HG03342 (cell line): Measurements from ENCODE around the gene NVL.

Source experiments
- ATAC-seq: cut with Tn5 transposase; IDR thresholded peaks from one replicate; pipeline ENCODE4 v1.9.1; 2021; ENCODE audit warnings: mild to moderate bottlenecking, moderate library complexity; ENCODE audit not compliant: unreplicated experiment

Gene NVL

GRCh38 chr1:224201383-224201782 is 128.6 kb downstream of the NVL start:
- no peak for ATAC-seq

DNA sequence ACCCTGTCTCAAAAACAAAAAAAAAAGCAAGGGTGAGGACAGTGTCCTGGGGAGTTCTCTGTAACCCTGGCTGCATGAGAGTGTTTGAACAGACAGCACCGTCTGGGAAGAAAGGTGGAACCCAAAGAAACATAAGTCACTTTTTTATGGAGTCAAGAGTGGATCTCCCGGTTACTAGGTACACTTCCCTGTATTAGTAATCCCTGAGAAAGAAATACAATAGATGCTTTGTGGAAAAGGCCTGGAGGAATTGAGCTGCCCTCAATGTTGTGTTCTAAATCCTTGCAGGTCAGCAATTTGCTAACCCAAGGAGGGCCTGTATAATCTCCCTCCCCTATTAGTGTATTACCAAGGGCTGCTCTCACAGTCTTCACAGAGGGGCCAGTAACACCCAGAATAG is 130.3 kb downstream of the NVL start:
- no peak for ATAC-seq

DNA sequence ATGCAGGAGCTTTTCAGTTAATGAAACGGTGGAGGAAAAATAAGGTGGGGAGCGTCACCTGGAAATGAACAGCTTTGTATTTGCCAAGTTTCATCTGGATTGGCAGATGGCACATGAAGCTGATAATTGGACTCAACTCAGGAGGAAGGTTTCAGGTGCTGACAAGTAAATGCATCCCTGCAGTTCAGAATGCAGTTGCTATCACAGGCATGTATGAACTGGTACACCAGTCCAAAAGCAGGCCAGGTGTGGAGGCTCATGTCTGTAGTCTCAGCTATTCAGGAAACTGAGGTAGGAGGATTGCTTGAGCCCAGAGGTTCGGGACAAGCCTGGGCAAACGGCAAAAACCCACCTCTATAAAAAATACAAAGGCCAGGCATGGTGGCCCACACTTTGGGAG is 131.4 kb downstream of the NVL start:
- no peak for ATAC-seq

DNA sequence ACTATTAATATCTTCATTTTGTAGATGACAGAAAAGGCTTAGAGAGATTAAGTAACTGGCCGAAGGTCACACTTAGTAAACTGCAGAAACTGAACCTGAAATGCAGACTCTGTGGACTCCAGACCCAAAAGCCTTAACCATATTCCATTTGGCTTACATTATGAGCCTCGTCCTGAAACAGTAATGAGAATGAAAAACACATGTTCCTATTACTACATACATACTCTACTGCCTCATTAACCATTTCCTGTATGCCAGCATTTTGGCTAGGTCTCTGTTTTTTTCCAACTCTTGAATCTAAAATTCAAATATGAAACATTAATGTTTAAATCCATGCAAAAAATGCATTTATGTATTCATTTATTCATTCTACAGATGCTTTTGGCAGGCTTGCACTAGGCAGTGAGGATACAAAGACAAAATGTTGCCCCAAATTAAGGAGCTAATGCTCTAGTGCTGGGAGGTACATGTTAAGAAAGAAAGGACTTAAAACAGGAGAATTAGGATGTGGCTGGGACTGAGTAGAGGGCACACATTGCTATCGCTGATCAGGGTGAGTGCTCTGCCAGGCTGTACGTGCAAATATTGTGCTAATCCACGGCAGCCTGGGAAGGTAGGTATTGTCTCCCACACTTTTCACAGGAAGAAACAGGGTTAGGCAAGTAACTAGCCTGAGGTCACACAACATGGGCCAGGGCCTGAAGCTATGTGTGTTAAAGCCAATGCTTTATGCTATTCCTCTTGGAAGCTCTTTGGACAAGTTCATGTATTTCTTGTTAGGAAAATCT is 133.0 kb downstream of the NVL start:
- ATAC-seq: no peak

DNA sequence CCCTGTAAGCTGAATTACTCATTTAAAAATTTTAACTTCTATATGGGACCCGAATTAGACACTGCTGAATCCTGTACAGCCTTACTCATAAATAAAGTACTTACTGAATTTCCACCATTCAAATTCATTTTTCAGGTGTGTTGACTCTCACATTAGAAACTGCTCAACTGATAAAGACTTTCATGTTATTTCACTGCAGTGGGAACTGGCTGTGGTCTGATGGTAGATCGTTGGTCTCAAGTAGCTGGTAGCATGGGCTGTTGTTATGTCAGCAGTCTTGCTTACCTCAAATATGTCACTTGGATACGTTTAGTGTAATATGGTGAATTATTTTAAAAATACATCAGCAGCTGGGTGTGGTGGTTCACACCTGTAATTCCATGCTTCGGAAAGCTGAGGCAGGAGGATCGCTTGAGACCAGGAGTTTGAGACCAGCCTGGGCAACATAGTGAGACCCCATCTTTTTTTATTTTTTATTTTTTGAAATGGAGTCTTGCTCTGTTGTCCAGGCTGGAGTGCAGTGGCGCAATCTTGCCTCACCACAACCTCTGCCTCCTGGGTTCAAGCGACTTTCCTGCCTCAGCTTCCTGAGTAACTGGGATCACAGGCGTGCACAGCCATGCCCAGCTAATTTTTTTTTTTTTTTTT is 136.5 kb downstream of the NVL start:
- ATAC-seq: no peak

DNA sequence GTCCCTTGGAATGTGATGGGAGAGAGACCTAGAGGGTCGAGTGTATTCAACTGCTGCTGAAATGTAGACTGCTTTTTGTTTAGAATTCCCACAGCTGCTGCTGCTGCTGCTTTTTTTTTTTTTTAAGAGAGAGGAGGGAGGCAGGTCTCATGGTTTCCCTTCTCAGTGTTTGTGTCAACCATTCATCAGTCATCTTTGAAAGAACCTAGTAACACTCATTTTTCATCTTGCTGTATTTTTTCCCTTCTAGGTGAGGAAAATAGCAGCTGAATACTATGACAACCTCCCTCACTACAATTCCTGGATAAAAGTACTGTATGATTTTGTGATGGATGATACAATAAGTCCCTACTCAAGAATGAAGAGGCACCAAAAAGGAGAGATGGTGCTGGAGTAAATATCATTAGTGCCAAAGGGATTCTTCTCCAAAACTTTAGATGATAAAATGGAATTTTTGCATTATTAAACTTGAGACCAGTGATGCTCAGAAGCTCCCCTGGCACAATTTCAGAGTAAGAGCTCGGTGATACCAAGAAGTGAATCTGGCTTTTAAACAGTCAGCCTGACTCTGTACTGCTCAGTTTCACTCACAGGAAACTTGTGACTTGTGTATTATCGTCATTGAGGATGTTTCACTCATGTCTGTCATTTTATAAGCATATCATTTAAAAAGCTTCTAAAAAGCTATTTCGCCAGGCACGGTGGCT is 137.7 kb downstream of the NVL start:
- ATAC-seq: no peak

- ATAC-seq: no peak
Observed at GRCh38 chr1:224189561-224189960, 140.4 kb downstream of the NVL start.

GRCh38 chr1:224188286-224188685 is 141.7 kb downstream of the NVL start:
- ATAC-seq: no peak

GRCh38 chr1:224185208-224185607 is 144.8 kb downstream of the NVL start:
- ATAC-seq: no peak

DNA sequence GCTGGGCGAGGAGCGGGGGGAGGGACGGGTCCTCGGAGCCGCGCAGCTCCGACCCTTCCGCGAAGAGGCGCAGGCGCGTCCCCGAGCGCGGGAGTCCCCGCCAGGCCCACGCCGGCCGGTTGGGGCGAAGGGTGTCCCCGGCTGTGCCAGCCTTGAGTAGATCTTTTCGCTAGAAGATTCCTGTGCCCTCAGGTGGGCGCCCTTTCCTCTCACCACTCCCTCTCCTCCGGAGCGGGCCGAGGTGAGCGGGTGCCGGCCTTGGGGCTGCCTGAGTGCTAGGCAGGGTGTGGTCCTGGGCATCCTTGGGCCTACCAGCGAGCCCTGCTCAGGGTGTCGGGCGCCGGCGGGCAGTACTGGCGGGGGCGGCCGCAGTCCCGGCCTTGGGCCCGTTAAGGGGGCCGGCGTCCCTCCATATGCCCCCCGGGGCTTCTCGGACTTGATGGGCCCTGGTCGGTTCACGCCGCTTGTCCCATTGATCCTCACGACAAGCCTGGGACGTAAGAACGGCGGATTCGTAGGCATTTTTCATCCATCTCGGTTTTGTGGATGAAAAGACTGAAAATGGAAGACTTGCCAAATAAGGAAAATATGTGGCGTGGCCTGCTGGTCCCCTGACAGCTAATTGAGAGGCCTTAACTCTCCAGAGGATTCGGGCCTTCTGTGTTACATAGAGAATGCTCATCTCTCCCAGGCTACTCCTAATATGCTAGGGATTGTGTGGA is 146.2 kb downstream of the NVL start:
- peak; percentile 42 for ATAC-seq

DNA sequence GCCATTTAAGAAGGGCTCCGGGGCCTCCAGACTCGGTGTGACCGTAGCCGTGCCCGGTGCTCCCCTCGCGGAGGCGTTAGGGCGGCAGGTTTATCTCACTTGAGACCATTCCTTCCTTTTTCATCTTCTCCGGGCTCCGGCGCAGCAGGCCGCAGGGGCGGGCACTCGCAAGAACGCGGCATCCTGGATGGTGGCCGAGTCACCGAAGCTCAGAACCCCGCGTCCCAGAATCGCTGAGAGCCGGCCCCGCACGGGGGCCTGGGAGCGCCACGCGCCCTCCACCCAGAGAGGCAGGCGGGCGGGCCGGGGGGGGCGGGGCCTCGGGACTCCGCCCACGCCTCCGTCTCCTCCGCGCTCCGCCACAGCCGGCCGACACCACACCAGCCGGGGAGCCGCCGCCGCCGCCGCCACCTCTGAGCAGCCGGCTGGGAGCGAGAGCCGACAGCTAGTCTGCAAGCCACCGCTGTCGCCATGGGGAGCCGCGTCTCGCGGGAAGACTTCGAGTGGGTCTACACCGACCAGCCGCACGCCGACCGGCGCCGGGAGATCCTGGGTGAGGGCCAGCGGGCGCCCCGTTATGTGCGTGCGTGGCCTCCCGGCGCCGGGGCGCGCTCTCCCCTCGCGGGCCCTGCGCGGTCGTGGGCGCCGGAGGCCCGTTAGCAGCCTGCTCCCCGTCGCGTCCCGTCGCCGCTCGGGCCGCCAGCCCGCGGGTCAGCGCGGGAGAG is 146.9 kb downstream of the NVL start, which contains the start of gene DEGS1:
DEGS1 (plus strand) TSS at position 375 of the 725 bp plus-strand sequence; CDS start at position 472, 97 bp downstream.
- ATAC-seq: peak; percentile 68

DNA sequence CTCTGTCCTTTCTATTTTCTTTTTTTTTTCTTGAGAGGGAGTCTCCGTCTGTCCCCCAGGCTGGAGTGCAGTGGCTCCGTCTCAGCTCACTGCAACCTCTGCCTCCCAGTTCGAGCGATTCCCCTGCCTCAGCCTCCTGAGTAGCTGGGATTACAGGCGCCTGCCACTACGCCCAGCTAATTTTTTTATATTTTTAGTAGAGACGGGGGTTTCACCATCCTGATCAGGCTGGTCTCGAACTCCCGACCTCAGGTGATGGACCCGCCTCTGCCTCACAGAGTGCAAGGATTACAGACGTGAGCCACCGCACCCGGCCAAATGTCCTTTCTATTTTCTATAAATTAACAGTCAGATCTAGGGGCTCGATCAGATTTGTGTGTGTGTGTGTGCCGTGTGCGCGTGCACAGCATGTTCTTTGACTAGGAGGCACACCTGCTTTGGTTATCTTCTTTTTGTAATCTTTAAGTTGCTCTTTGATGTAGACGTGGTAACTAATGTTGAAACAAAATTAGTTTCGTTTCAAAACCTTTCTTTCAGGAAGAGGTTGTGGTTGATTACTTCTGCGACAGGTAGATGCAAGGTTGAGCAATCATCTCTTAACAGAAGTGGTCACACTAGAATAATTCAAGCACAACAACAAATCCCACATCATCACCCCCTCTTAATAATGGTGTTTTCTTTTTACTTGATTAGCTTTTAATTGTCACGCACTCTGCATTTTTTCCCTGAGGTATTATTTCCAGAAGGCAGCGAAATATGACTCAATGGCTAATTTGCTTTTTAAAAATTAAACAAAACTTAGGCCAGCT is 147.7 kb downstream of the NVL start:
- peak; percentile 44 for ATAC-seq

DNA sequence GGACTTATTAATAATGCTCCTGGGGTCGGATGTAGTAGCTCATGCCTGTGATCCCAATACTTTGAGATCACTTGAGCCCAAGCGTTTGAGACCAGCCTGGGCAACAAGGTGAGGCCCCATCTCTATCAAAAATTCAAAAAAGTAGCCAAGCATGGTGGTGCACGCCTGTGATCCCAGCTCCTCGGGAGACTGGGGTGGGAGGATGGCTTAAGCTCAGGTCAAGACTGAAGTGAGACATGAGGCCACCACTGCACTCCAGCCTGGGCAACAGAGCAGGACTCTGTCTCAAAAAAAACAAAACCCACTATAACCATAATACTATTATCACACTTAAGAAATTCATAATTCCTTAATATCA is 148.5 kb downstream of the NVL start:
- no peak for ATAC-seq

GRCh38 chr1:224180783-224181452 is 149.1 kb downstream of the NVL start:
- no peak for ATAC-seq

DNA sequence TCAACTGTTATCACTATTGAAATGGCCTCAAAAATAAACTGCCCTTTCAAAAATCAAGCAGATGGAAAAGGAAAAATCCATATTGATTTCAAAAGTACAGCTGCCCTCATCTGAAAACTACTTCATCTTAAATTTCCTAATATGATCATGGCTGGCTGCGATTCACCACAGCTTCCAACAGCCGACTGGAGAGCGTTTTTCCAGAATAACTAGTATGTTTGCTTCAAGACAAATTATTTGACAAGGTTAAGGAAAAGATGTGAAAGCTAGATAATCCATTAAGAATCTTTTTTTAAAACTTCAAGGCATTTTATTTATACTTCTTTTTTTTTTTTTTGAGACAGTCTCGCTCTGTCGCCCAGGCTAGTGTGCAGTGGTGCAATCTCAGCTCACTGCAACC is 151.1 kb downstream of the NVL start:
- ATAC-seq: no peak

DNA sequence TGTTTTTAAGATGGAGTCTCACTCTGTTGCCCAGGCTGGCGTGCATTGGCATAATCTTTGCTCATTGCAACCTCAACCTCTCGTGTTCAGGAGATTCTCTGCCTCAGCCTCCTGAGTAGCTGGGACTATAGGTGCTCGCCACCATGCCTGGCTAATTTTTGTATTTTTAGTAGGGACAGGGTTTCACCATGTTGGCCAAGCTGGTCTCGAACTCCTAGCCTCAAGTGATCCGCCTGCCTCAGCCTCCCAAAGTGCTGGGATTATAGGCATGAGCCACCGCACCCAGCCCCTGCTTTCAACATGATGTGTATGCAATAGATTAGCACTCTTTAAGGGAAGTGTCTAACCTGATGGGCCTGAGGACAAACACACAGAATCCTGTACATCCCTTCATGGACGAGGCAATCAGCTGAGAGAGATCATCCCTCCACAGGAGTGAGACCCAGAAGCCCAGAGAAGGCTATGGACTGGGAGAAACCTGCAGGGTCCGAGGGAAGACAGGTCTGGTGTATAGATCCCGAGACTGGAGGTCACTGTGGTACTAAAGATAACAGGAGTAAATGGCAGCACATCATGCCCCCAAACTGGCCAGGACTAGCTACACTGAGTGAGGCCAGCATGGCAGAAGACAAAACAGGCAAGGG is 152.5 kb downstream of the NVL start:
- no peak for ATAC-seq
